ENCODE measurements around the gene SYS1. TPM values are rescaled to one million over a fixed set of nuclear protein-coding genes. Genes with fewer than 3 reads are reported as not detected.

Gene SYS1
- total and polyA plus RNA-seq, 2 of the 8 experiments (the other 6 are each of a cell fraction or from before 2014, with no cell fraction given) = 19.6 to 50.8 TPM

DNA sequence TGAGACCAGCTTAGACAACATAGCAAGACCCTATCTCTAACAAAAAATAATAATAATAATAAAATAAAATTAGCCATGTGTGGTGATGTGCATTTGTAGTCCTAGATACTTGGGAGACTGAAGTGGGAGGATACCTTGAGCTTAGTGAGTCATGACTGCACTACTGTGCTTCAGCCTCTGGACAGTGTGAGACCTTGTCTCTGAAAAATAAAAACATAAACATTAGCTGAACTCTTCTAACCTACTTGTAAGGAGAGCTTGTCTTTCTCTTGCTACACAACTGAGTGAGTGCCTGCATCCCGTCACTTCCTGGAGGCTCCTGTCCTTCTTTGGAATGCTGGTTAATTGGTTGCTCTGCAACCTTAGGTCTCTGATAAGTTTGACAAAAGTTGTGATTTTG lies 40.0 kb downstream of the SYS1 start:
- Histone ChIP-seq H3K4ac (replicated peaks; ENCODE audit: insufficient read length, low read depth, low read length) (no peak overlapping the region), H3K18ac (ENCODE audit: extremely low read depth, low read length) (no peak overlapping the region), H2BK12ac (ENCODE audit: low read depth, low read length) (no peak overlapping the region), H2BK120ac (replicated peaks; ENCODE audit: low read depth, low read length) (no peak overlapping the region), H4K8ac (ENCODE audit: extremely low read depth, insufficient read depth, low read length) (no peak overlapping the region), H3K27ac (ENCODE audit: low read depth, low read length) (no peak overlapping the region), H2BK5ac (ENCODE audit: low read depth, low read length) (no peak overlapping the region), H3K4me1 (replicated peaks in 1 of 4; ENCODE audit: control insufficient read depth in 3 of 4, insufficient read depth in 4 of 4, low read length in 3 of 4) (peaks cover 0 to 6% (median 2%) of the 10 kb centered on the region in 4 experiments; a peak in 4 of 7 replicates), H2AK5ac (ENCODE audit: low read depth, low read length) (no peak overlapping the region), H3K36me3 (ENCODE audit: control insufficient read depth in 2 of 4, insufficient read depth in 4 of 4, low read length in 3 of 4) (no peaks in the 10 kb centered on the region), H4K20me1 (replicated peaks in 1 of 2; ENCODE audit: control insufficient read depth in 1 of 2, insufficient read depth in 2 of 2, low read length in 2 of 2) (peaks cover 0 to 3% of the 10 kb centered on the region in 2 experiments), H3K23me2 (ENCODE audit: low read depth, low read length) (peaks cover 21% of the 10 kb centered on the region), H2BK20ac (ENCODE audit: low read length) (no peak overlapping the region), H3K9ac (replicated peaks in 1 of 4; ENCODE audit: extremely low read depth in 1 of 4, low read depth in 3 of 4, low read length in 3 of 4) (no peak overlapping the region), H3K79me2 (ENCODE audit: control insufficient read depth in 1 of 2, insufficient read depth in 2 of 2, low read length in 2 of 2) (peaks cover 0 to 8% of the 10 kb centered on the region in 2 experiments; a peak in 1 of 4 replicates), H3K79me1 (ENCODE audit: low read depth, low read length) (no peaks in the 10 kb centered on the region), H3K14ac (ENCODE audit: insufficient read length) (no peak overlapping the region), H3K27me3 (replicated peaks in 1 of 4; ENCODE audit: control insufficient read depth in 3 of 4, extremely low read depth in 1 of 4, insufficient read depth in 3 of 4, low read length in 3 of 4) (peaks cover 2 to 20% (median 10%) of the 10 kb centered on the region in 4 experiments; a peak in 6 of 7 replicates), H3K4me3 (ENCODE audit: extremely low read depth in 1 of 4, insufficient read depth in 2 of 4, low read depth in 3 of 4, low read length in 4 of 4) (no peak overlapping the region), H2BK15ac (ENCODE audit: low read length) (no peak overlapping the region), H4K91ac (replicated peaks; ENCODE audit: insufficient read length, low read length) (no peak overlapping the region), H2AFZ (ENCODE audit: low read length) (no peak overlapping the region), H3K9me3 (ENCODE audit: insufficient read depth in 2 of 2, low read depth in 1 of 2, low read length in 1 of 2) (peaks cover 13 to 22% of the 10 kb centered on the region in 2 experiments), H3K4me2 (ENCODE audit: insufficient read depth in 1 of 2, low read depth in 2 of 2, low read length in 2 of 2) (no peak overlapping the region), H3K56ac (replicated peaks; ENCODE audit: insufficient read length, low read depth, low read length) (no peak overlapping the region), H3K23ac (ENCODE audit: insufficient read length) (no peak overlapping the region), H4K5ac (ENCODE audit: insufficient read length, low read depth, low read length) (no peak overlapping the region)
- TF ChIP-seq TCF12 (IDR thresholded peaks at IDR 0.05; ENCODE audit: low read depth, low read length) (no peak), ASH2L (IDR thresholded peaks at IDR 0.05; ENCODE audit: low read length) (no peak), EGR1 (IDR thresholded peaks at IDR 0.05; ENCODE audit: borderline replicate concordance, low read depth, low read length) (no peak)
- WGBS, 2 experiments (ENCODE audit: extremely low coverage in 1 of 2, insufficient coverage in 1 of 2, insufficient read length in 1 of 2, insufficient replicate concordance in 2 of 2, low coverage in 1 of 2, low lambda C conversion rate in 2 of 2, missing lambda C conversion rate in 1 of 2) = 80% methylated on average over 1 of the region's 1 CpG; no CpG with 5 or more reads in 1 of the 2 experiments
- CTCF ChIA-PET (ENCODE audit: partially characterized antibody) = interaction anchor here (1.0 to 12.6 kb wide), 4 partner anchors 28 to 67 kb away, joined by 3 to 127 read pairs (median 3); partner anchors contain the start of gene TP53TG5
- POLR2A ChIA-PET (ENCODE audit: partially characterized antibody) = interaction anchor here (1.8 kb wide), 2 partner anchors 10 to 23 kb away, joined by 3 to 5 read pairs; no protein-coding TSS in a partner anchor
- DNase-seq (ENCODE audit: low read depth in 1 of 2, low spot score in 2 of 2) (no peak), FAIRE-seq (no peak)

Data from H1 (cell line).